HCT116 (cell line): ENCODE data around the gene OPRD1. TPM values are rescaled to one million over a fixed set of nuclear protein-coding genes. Genes with fewer than 3 reads are reported as not detected.

Source experiments
- ATAC-seq: fragments of 200-7000 bp; cut with Tn5 transposase; 2 replicates; pipeline ENCODE4 v1.9.1; 2020; ENCODE audit warnings: mild to moderate bottlenecking, moderate library complexity
- BruUV-seq: library from RNA; stranded (reverse); fragments of 400-500 nt; replicated peaks from 2 replicates; lab custom pipeline; 2021; lab: Mats Ljungman, UMichigan
- CTCF ChIA-PET: fragments of 300-600 bp; sonication (Branson Sonifier 250); formaldehyde crosslinking; loops from one replicate; lab custom pipeline; 2021; ENCODE audit warnings: antibody characterized with exemption; lab: Charles Lee
- POLR2A ChIA-PET: fragments of 300-600, 350-600 bp; sonication (Branson Sonifier 250); formaldehyde crosslinking; loops from one replicate; lab custom pipeline; 2021; ENCODE audit warnings: antibody characterized with exemption; lab: Charles Lee
- RAD21 ChIA-PET, 2 experiments: fragments of 300-600 bp; sonication (Branson Sonifier 250); formaldehyde crosslinking; loops; one replicate each; lab custom pipeline; 2023; ENCODE audit warnings: low total read pairs in 2 of 2; ENCODE audit not compliant: uncharacterized antibody in 2 of 2, unreplicated experiment in 2 of 2, low non-redundant PET in 1 of 2; lab: Charles Lee
- DNase-seq: peaks from one replicate; pipeline ENCODE4 v3.0.0-alpha.2; 2010; ENCODE audit warnings: low read depth, low spot score
- H2AFZ ChIP-seq: fragments of 200-600 bp; shearing (Covaris generic), sonication (generic); 2 replicates; pipeline ENCODE4 v1.6.1; 2017; ENCODE audit warnings: low read depth, mixed run types, mixed read lengths, antibody characterized with exemption, low read length; ENCODE audit not compliant: poor library complexity, severe bottlenecking
- H3K27ac ChIP-seq: 2 replicates; pipeline ENCODE4 v1.5.1; 2012; ENCODE audit warnings: low read depth, low read length
- H3K27me3 ChIP-seq: fragments of 200-600 bp; sonication (generic); 2 replicates; pipeline ENCODE4 v1.6.1; 2016; ENCODE audit warnings: mixed run types, low read length, mixed read lengths; ENCODE audit not compliant: insufficient read depth
- H3K36me3 ChIP-seq, 2 experiments: fragments of 200-500 bp in 1 of 2; fragments of 200-600 bp in 1 of 2; sonication (Bioruptor generic) in 1 of 2; sonication (generic) in 1 of 2; 2 replicates each; pipeline versions ENCODE4 v1.5.1 to v1.6.1; 2014 to 2016; ENCODE audit warnings: low read length in 2 of 2, inconsistent platforms in 1 of 2, mixed read lengths in 1 of 2, mixed run types in 1 of 2; ENCODE audit not compliant: insufficient read depth in 2 of 2, control insufficient read depth in 1 of 2
- H3K4me1 ChIP-seq, 2 experiments: fragments of 200-600 bp in 1 of 2; sonication (generic) in 1 of 2; 2 replicates each; pipeline versions ENCODE4 v1.5.1 to v1.6.1; 2012 to 2017; ENCODE audit warnings: low read length in 2 of 2, inconsistent platforms in 1 of 2, mild to moderate bottlenecking in 1 of 2, mixed read lengths in 1 of 2, mixed run types in 1 of 2, moderate library complexity in 1 of 2; ENCODE audit not compliant: insufficient read depth in 2 of 2, control insufficient read depth in 1 of 2
- H3K4me2 ChIP-seq: fragments of 200-600 bp; sonication (generic); 2 replicates; pipeline ENCODE4 v1.6.1; 2017; ENCODE audit warnings: mixed run types, low read length, mixed read lengths
- H3K4me3 ChIP-seq, 2 experiments: fragments of 200-600 bp in 1 of 2; sonication (generic) in 1 of 2; replicated peaks in 1 of 2; 2 replicates each; pipeline ENCODE4 v1.5.1; 2011 to 2016; ENCODE audit warnings: low read length in 2 of 2, control low read depth in 1 of 2, low read depth in 1 of 2, mild to moderate bottlenecking in 1 of 2, mixed read lengths in 1 of 2, mixed run types in 1 of 2
- H3K79me2 ChIP-seq: fragments of 200-600 bp; sonication (generic); 2 replicates; pipeline ENCODE4 v1.6.1; 2017; ENCODE audit warnings: mild to moderate bottlenecking, mixed run types, low read length, moderate library complexity, mixed read lengths; ENCODE audit not compliant: insufficient read depth
- H3K9ac ChIP-seq: fragments of 200-600 bp; sonication (generic); 2 replicates; pipeline ENCODE4 v1.6.1; 2016; ENCODE audit warnings: low read length, mixed read lengths
- H3K9me2 ChIP-seq: fragments of 200-600 bp; sonication (generic), shearing (Covaris generic); 2 replicates; pipeline ENCODE4 v1.6.1; 2017; ENCODE audit warnings: mixed run types, mild to moderate bottlenecking, moderate library complexity; ENCODE audit not compliant: insufficient read depth
- H3K9me3 ChIP-seq, 2 experiments: fragments of 200-500 bp in 1 of 2; fragments of 200-600 bp in 1 of 2; sonication (Bioruptor generic) in 1 of 2; sonication (generic) in 1 of 2; 2 replicates each; pipeline ENCODE4 v1.6.1; 2014 to 2017; ENCODE audit warnings: low read length in 2 of 2, mixed read lengths in 2 of 2, inconsistent platforms in 1 of 2, low read depth in 1 of 2, mild to moderate bottlenecking in 1 of 2, mixed run types in 1 of 2, moderate library complexity in 1 of 2; ENCODE audit not compliant: control insufficient read depth in 1 of 2, insufficient read depth in 1 of 2
- H4K20me1 ChIP-seq: fragments of 200-600 bp; sonication (generic), shearing (Covaris generic); 2 replicates; pipeline ENCODE4 v1.6.1; 2017; ENCODE audit warnings: mixed run types, mild to moderate bottlenecking, moderate library complexity; ENCODE audit not compliant: insufficient read depth
- CBX3 ChIP-seq: IDR thresholded peaks from 2 replicates; pipeline ENCODE4 v1.6.1; 2012; ENCODE audit warnings: low read depth
- CEBPB ChIP-seq: IDR thresholded peaks from 2 replicates; pipeline ENCODE4 v1.6.1; 2012; ENCODE audit warnings: low read depth
- EGR1 ChIP-seq: IDR thresholded peaks from 2 replicates; pipeline ENCODE4 v1.6.1; 2012; ENCODE audit warnings: low read depth
- ELF1 ChIP-seq: IDR thresholded peaks from 2 replicates; pipeline ENCODE4 v1.6.1; 2012; ENCODE audit warnings: low read depth, borderline replicate concordance
- EZH2 ChIP-seq: fragments of 200-600 bp; sonication (generic); IDR thresholded peaks from 2 replicates; pipeline ENCODE4 v1.6.1; 2017; ENCODE audit warnings: antibody characterized with exemption, mixed run types
- EZH2phosphoT487 ChIP-seq: fragments of 200-600 bp; IDR thresholded peaks from 2 replicates; pipeline ENCODE4 v1.6.1; 2018; ENCODE audit warnings: antibody characterized with exemption, borderline replicate concordance
- FOSL1 ChIP-seq: IDR thresholded peaks from 2 replicates; pipeline ENCODE4 v1.6.1; 2012; ENCODE audit warnings: low read depth
- POLR2A ChIP-seq: IDR thresholded peaks from 2 replicates; pipeline ENCODE4 v1.7.0; 2011; ENCODE audit warnings: borderline replicate concordance; ENCODE audit not compliant: insufficient read depth, insufficient read length; ENCODE audit errors: extremely low read depth
- RAD21 ChIP-seq: IDR thresholded peaks from 2 replicates; pipeline ENCODE4 v1.6.1; 2012; ENCODE audit warnings: low read depth, mild to moderate bottlenecking
- SIN3A ChIP-seq: IDR thresholded peaks from 2 replicates; pipeline ENCODE4 v1.6.1; 2012; ENCODE audit warnings: low read depth
- SP1 ChIP-seq: IDR thresholded peaks from 2 replicates; pipeline ENCODE4 v1.6.1; 2012; ENCODE audit warnings: low read depth
- SRF ChIP-seq: IDR thresholded peaks from 2 replicates; pipeline ENCODE4 v1.6.1; 2012; ENCODE audit warnings: low read depth
- TCF7L2 ChIP-seq: IDR thresholded peaks from 2 replicates; pipeline ENCODE4 v1.7.0; 2011; ENCODE audit warnings: borderline replicate concordance, inconsistent platforms; ENCODE audit not compliant: insufficient read depth, insufficient read length; ENCODE audit errors: extremely low read depth
- YY1 ChIP-seq: IDR thresholded peaks from 2 replicates; pipeline ENCODE4 v1.6.1; 2011; ENCODE audit warnings: low read length, low read depth, moderate library complexity, mild to moderate bottlenecking; ENCODE audit not compliant: insufficient replicate concordance; ENCODE audit errors: extremely low read depth
- ZFX ChIP-seq: fragments of 450-650 bp; IDR thresholded peaks from 2 replicates; pipeline ENCODE4 v1.6.1; 2017
- ZNF274 ChIP-seq: fragments of 200-500 bp; sonication (Bioruptor generic); IDR thresholded peaks from 2 replicates; pipeline ENCODE4 v1.6.1; 2014; ENCODE audit warnings: mild to moderate bottlenecking, low read depth, low read length, inconsistent platforms
- intact Hi-C: fragments of 100-400 bp; cut with micrococcal nuclease; formaldehyde crosslinking; loops from 2 replicates; pipeline ENCODE4 v1.10.0; 2022
- total RNA-seq: library from RNA; stranded (reverse); gene quantifications from one replicate; pipeline ENCODE4 v1.2.1, GENCODE V29; 2021; ENCODE audit not compliant: unreplicated experiment
- TF ChIP-seq, protein P1 (sequence below), 3 experiments: fragments of 200-600 bp in 1 of 3; sonication (generic) in 1 of 3; IDR thresholded peaks in 2 of 3; conservative IDR thresholded peaks in 1 of 3; 2 replicates each; pipeline ENCODE4 v1.5.1; 2012 to 2017; ENCODE audit warnings: low read depth in 2 of 3, low read length in 2 of 3, antibody characterized with exemption in 1 of 3, borderline replicate concordance in 1 of 3, control low read depth in 1 of 3, mild to moderate bottlenecking in 1 of 3, mixed read lengths in 1 of 3, mixed run types in 1 of 3, moderate library complexity in 1 of 3; ENCODE audit not compliant: insufficient read depth in 1 of 3
- TF ChIP-seq, protein P2 (sequence below): IDR thresholded peaks from 2 replicates; pipeline ENCODE4 v1.6.1; 2012
- TF ChIP-seq, protein P3 (sequence below): IDR thresholded peaks from 2 replicates; pipeline ENCODE4 v1.6.1; 2011; ENCODE audit warnings: mild to moderate bottlenecking, low read length, moderate library complexity; ENCODE audit not compliant: insufficient replicate concordance; ENCODE audit errors: extremely low read depth
- TF ChIP-seq, protein P4 (sequence below): IDR thresholded peaks from 2 replicates; pipeline ENCODE4 v1.6.1; 2012

The OPRD1 gene
- total RNA-seq, 1 experiment from 2014 or later, result not detected

DNA sequence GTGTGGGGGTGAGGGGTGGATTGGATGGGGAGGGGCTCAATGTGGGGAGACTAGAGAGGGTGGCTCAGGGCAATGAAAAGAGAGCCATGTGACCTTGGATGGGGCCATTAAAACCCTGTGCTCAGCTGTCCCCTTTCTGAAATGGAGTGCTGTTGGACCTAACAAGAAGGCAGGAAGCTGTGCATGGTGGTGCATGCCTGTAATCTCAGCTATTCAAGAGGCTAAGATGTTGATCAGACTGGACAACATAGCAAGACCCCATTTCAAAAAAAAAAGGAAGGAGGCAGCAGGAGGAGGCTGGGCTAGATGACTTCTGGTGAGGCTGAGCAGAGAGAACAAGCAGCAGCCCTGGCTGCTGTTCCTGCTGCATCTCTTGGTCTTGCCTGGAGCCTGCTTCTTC lies 7.0 kb downstream of the OPRD1 start (continued):
- TF ChIP-seq, protein P1, sequence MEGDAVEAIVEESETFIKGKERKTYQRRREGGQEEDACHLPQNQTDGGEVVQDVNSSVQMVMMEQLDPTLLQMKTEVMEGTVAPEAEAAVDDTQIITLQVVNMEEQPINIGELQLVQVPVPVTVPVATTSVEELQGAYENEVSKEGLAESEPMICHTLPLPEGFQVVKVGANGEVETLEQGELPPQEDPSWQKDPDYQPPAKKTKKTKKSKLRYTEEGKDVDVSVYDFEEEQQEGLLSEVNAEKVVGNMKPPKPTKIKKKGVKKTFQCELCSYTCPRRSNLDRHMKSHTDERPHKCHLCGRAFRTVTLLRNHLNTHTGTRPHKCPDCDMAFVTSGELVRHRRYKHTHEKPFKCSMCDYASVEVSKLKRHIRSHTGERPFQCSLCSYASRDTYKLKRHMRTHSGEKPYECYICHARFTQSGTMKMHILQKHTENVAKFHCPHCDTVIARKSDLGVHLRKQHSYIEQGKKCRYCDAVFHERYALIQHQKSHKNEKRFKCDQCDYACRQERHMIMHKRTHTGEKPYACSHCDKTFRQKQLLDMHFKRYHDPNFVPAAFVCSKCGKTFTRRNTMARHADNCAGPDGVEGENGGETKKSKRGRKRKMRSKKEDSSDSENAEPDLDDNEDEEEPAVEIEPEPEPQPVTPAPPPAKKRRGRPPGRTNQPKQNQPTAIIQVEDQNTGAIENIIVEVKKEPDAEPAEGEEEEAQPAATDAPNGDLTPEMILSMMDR (IDR thresholded peaks at IDR 0.05 in 2 of 3, conservative IDR thresholded peaks at IDR 0.05 in 1 of 3; ENCODE audit: borderline replicate concordance in 1 of 3, insufficient read depth in 1 of 3, low read depth in 2 of 3, low read length in 2 of 3), result no peak
- TF ChIP-seq, protein P2, sequence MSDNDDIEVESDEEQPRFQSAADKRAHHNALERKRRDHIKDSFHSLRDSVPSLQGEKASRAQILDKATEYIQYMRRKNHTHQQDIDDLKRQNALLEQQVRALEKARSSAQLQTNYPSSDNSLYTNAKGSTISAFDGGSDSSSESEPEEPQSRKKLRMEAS, result no peak
- TF ChIP-seq CEBPB (no peak), ZNF274 (no peak), ELF1 (no peak), POLR2A (no peak), YY1 (no peak), SRF (no peak), ZFX (no peak)

DNA sequence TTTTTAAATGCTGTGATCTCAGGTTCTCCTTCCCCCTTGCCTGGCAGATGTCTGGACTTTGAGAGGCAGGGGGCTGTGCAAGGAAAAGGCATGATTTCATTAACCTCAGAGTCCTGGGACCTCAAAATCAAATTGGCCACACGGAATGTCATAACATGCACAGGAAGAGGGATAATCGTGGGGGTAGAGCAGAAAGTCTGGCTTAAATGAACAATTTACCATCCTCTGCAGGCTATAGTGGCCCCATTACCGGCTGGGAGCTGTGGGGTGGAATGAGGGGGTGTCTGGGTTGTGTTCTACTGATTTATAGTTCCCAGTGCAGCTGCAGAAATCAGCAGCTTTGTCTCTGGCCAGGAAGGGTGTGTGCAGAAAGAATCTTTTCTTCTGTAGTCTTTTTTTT lies 10.8 kb downstream of the OPRD1 start:
- H3K4me1 ChIP-seq, result peaks cover 3 to 6% of the 10 kb centered on the region in 2 experiments
- H3K9me2 ChIP-seq, result no peaks in the 10 kb centered on the region
- H3K9me3 ChIP-seq, result no peaks in the 10 kb centered on the region
- no peaks in the 10 kb centered on the region for H3K79me2 ChIP-seq
- no peak overlapping the region for H3K27ac ChIP-seq
- ATAC-seq, result no peak
- no peak overlapping the region for H2AFZ ChIP-seq
- POLR2A ChIA-PET, result no interaction called here
- TF ChIP-seq EGR1, result no peak
- TF ChIP-seq EZH2phosphoT487, result no peak
- TF ChIP-seq, protein P2, result no peak
- no peak for TF ChIP-seq CBX3
- no peak for TF ChIP-seq SIN3A
- TF ChIP-seq POLR2A, result no peak
- no peak for TF ChIP-seq TCF7L2
- no peak for TF ChIP-seq ELF1
- TF ChIP-seq ZNF274, result no peak
- TF ChIP-seq, protein P3, sequence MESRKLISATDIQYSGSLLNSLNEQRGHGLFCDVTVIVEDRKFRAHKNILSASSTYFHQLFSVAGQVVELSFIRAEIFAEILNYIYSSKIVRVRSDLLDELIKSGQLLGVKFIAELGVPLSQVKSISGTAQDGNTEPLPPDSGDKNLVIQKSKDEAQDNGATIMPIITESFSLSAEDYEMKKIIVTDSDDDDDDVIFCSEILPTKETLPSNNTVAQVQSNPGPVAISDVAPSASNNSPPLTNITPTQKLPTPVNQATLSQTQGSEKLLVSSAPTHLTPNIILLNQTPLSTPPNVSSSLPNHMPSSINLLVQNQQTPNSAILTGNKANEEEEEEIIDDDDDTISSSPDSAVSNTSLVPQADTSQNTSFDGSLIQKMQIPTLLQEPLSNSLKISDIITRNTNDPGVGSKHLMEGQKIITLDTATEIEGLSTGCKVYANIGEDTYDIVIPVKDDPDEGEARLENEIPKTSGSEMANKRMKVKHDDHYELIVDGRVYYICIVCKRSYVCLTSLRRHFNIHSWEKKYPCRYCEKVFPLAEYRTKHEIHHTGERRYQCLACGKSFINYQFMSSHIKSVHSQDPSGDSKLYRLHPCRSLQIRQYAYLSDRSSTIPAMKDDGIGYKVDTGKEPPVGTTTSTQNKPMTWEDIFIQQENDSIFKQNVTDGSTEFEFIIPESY, result no peak
- no peak for TF ChIP-seq RAD21
- no peak for TF ChIP-seq EZH2
- no peak for TF ChIP-seq SP1
- no peak for TF ChIP-seq CEBPB
- no peak for TF ChIP-seq YY1
- TF ChIP-seq, protein P4, sequence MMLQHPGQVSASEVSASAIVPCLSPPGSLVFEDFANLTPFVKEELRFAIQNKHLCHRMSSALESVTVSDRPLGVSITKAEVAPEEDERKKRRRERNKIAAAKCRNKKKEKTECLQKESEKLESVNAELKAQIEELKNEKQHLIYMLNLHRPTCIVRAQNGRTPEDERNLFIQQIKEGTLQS, result no peak
- no peak for TF ChIP-seq ZFX
- no peak for TF ChIP-seq FOSL1
- intact Hi-C loops, result no loop called here
- no peaks in the 10 kb centered on the region for H4K20me1 ChIP-seq
- no peaks in the 10 kb centered on the region for H3K36me3 ChIP-seq
- CTCF ChIA-PET, result no interaction called here
- H3K9ac ChIP-seq, result no peak overlapping the region
- H3K4me3 ChIP-seq, result no peak overlapping the region
- H3K27me3 ChIP-seq, result no peaks in the 10 kb centered on the region
- no TSS peak for BruUV-seq
- RAD21 ChIA-PET, result no interaction called here
- no peak for DNase-seq
- no peak overlapping the region for H3K4me2 ChIP-seq
